ENCODE results near the gene COG7. TPM values are rescaled to one million over a fixed set of nuclear protein-coding genes. Genes with fewer than 3 reads are reported as not detected.

Gene COG7
- total RNA-seq, 1 experiment from 2014 or later: 13.5 TPM

DNA sequence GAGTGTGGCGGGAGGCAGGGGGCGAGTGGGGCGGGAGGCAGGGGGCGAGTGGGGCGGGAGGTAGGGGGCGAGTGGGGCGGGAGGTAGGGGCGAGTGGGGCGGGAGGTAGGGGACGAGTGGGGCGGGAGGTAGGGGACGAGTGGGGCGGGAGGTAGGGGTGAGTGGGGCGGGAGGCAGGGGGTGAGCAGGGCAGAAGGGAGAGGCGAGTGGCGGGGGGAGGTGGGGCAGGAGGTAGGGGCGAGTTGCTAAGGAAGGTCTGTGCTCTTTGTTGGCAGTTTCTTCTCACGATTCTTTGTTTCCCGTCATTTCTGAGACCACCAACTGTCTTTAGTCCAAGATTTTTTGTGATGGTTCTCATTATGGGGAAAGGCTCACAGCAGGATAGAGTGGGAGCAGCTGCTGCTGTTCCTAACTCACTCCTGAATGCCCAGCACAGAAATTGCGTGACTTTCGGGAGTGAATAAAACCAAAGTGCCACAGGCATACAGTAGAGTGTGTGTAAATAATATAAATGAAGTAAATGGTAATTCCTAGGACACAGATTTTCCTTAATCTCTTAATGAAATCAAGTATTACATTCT, 44.7 kb downstream of the COG7 start:
- Histone ChIP-seq H3K9ac (ENCODE audit: low read length) (no peak overlapping the region), H3F3A (ENCODE audit: low read length, unreplicated experiment) (no peaks in the 10 kb centered on the region), H3K27ac (ENCODE audit: low read length) (no peak overlapping the region), H3K27me3 (ENCODE audit: low read length) (no peaks in the 10 kb centered on the region), H3K79me2 (ENCODE audit: low read length) (no peaks in the 10 kb centered on the region), H3K36me3 (ENCODE audit: low read depth, low read length) (peaks cover 3% of the 10 kb centered on the region; the same call in 1 of the 2 replicates), H3K9me3 (ENCODE audit: low read length) (no peaks in the 10 kb centered on the region), H3K4me1 (ENCODE audit: insufficient read depth, low read length) (peaks cover 8% of the 10 kb centered on the region), H3K9me2 (replicated peaks; ENCODE audit: low read length) (no peaks in the 10 kb centered on the region), H3K4me2 (ENCODE audit: low read length) (no peak overlapping the region), H3K4me3 (ENCODE audit: low read length) (no peak overlapping the region), H2AFZ (ENCODE audit: low read length) (no peak overlapping the region), H4K20me1 (ENCODE audit: low read length) (no peaks in the 10 kb centered on the region)
- POLR2A ChIA-PET (ENCODE audit: unreplicated experiment): no interaction called here
- ATAC-seq (no peak), DNase-seq (no peak)
- CTCF ChIA-PET: interaction anchor here (1.0 kb wide), 1 partner anchor 27 kb away, joined by 4 read pairs; no protein-coding TSS in a partner anchor
- intact Hi-C loops (cut with micrococcal nuclease): no loop called here
- TF ChIP-seq EZH2 (IDR thresholded peaks at IDR 0.05; ENCODE audit: low read length, unreplicated experiment) (no peak), EZH2phosphoT487 (IDR thresholded peaks at IDR 0.05; ENCODE audit: borderline replicate concordance, low read length) (no peak)
- TF ChIP-seq, protein P1, sequence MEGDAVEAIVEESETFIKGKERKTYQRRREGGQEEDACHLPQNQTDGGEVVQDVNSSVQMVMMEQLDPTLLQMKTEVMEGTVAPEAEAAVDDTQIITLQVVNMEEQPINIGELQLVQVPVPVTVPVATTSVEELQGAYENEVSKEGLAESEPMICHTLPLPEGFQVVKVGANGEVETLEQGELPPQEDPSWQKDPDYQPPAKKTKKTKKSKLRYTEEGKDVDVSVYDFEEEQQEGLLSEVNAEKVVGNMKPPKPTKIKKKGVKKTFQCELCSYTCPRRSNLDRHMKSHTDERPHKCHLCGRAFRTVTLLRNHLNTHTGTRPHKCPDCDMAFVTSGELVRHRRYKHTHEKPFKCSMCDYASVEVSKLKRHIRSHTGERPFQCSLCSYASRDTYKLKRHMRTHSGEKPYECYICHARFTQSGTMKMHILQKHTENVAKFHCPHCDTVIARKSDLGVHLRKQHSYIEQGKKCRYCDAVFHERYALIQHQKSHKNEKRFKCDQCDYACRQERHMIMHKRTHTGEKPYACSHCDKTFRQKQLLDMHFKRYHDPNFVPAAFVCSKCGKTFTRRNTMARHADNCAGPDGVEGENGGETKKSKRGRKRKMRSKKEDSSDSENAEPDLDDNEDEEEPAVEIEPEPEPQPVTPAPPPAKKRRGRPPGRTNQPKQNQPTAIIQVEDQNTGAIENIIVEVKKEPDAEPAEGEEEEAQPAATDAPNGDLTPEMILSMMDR (conservative IDR thresholded peaks at IDR 0.05; ENCODE audit: low read depth, low read length): no peak
- BruUV-seq (replicated peaks): no TSS peak

DNA sequence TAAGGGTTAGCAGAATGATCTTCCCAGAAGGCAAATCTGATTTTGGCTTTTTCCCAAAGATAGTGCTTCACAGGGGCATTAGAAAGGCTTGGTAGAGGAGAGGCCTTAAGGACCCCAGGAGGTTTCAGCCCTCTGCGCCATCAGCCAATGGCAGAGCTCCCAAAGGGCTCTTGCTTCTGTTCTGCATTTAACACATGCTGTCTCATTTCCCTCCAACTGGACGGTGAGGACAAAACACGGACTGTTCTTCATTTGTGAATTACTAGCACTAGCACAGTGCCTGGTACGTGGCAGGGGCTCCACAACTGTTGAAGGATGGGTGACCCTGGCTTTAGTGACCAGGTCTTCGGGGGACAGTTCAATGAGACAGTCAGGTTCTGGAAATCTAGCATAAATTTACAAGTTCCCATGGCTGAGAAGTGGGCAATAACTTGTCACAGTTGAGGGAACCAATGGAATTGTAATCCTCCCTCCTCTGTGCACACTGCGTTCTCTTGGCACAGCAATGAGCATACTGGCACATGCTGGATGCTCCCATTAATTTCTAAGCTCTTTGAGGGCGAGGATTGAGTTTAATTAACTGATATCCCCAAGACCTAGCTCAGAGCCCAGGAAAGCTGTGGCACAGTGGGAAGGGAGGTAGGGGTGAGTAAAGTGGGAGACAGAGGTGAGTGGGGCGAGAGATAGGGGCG, 45.4 kb downstream of the COG7 start:
- H3K4me3 ChIP-seq (ENCODE audit: low read length): no peak overlapping the region
- H3F3A ChIP-seq (ENCODE audit: low read length, unreplicated experiment): no peaks in the 10 kb centered on the region
- peaks cover 8% of the 10 kb centered on the region for H3K4me1 ChIP-seq (ENCODE audit: insufficient read depth, low read length)
- ChIA-PET POLR2A (ENCODE audit: unreplicated experiment) (no interaction called here), CTCF (interaction anchor here (0.7 kb wide), 1 partner anchor 46 kb away, joined by 3 read pairs; no protein-coding TSS in a partner anchor)
- no peaks in the 10 kb centered on the region for H3K27me3 ChIP-seq (ENCODE audit: low read length)
- no peak overlapping the region for H3K4me2 ChIP-seq (ENCODE audit: low read length)
- H3K9ac ChIP-seq (ENCODE audit: low read length): no peak overlapping the region
- no peak overlapping the region for H2AFZ ChIP-seq (ENCODE audit: low read length)
- no peaks in the 10 kb centered on the region for H4K20me1 ChIP-seq (ENCODE audit: low read length)
- intact Hi-C loops (cut with micrococcal nuclease): no loop called here
- no TSS peak for BruUV-seq (replicated peaks)
- H3K79me2 ChIP-seq (ENCODE audit: low read length): no peaks in the 10 kb centered on the region
- H3K9me2 ChIP-seq (replicated peaks; ENCODE audit: low read length): no peaks in the 10 kb centered on the region
- TF ChIP-seq, protein P1 (conservative IDR thresholded peaks at IDR 0.05; ENCODE audit: low read depth, low read length): no peak
- no peak for TF ChIP-seq EZH2phosphoT487 (IDR thresholded peaks at IDR 0.05; ENCODE audit: borderline replicate concordance, low read length)
- no peak for TF ChIP-seq EZH2 (IDR thresholded peaks at IDR 0.05; ENCODE audit: low read length, unreplicated experiment)
- H3K36me3 ChIP-seq (ENCODE audit: low read depth, low read length): peaks cover 3% of the 10 kb centered on the region; the same call in 1 of the 2 replicates
- DNase-seq (no peak), ATAC-seq (no peak)
- no peak overlapping the region for H3K27ac ChIP-seq (ENCODE audit: low read length)
- no peaks in the 10 kb centered on the region for H3K9me3 ChIP-seq (ENCODE audit: low read length)
